Activated effector memory CD4-positive, alpha-beta T cell treated with Interleukin-2 at 50 U/mL for 16 hours (primary cell): Measurements from ENCODE around the gene TINCR.
"Not testable (repeated sequence)": the region's sequence is repeated elsewhere in the genome, so short reads cannot be mapped to it uniquely, and the experiment has no call there.

Source experiments
- DNase-seq: peaks from one replicate; pipeline ENCODE4 v3.0.0-alpha.2; 2020

TINCR gene

GRCh38 chr19:5557691-5558090, 10.1 kb downstream of the TINCR start:
- DNase-seq, result no peak

GRCh38 chr19:5554828-5555227, 12.9 kb downstream of the TINCR start:
- DNase-seq, result no peak

- no peak for DNase-seq
Observed at GRCh38 chr19:5553892-5554291, 13.9 kb downstream of the TINCR start.

- no peak for DNase-seq
Observed at GRCh38 chr19:5547881-5548280, 19.9 kb downstream of the TINCR start.

- DNase-seq, result no peak
Observed at GRCh38 chr19:5545984-5546383, 21.8 kb downstream of the TINCR start.

GRCh38 chr19:5545051-5545450, 22.7 kb downstream of the TINCR start:
- DNase-seq, result no peak

- no peak for DNase-seq
Observed at GRCh38 chr19:5542665-5543064, 25.1 kb downstream of the TINCR start.

- no peak for DNase-seq
Observed at GRCh38 chr19:5541456-5541855, 26.3 kb downstream of the TINCR start.

- no peak for DNase-seq
Observed at GRCh38 chr19:5540208-5540607, 27.5 kb downstream of the TINCR start.

- no peak for DNase-seq
Observed at GRCh38 chr19:5537870-5538269, 29.9 kb downstream of the TINCR start.

GRCh38 chr19:5536982-5537579, 30.7 kb downstream of the TINCR start:
- DNase-seq, result not testable (repeated sequence)

GRCh38 chr19:5536337-5536894, 31.3 kb downstream of the TINCR start:
- no peak for DNase-seq

- no peak for DNase-seq
Observed at GRCh38 chr19:5534787-5535586, 32.8 kb downstream of the TINCR start.

- no peak for DNase-seq
Observed at GRCh38 chr19:5533257-5533656, 34.5 kb downstream of the TINCR start.

GRCh38 chr19:5530701-5531100, 37.1 kb downstream of the TINCR start:
- DNase-seq, result no peak

GRCh38 chr19:5526691-5527090, 41.1 kb downstream of the TINCR start:
- DNase-seq, result no peak

- no peak for DNase-seq
Observed at GRCh38 chr19:5524081-5524480, 43.7 kb downstream of the TINCR start.

- no peak for DNase-seq
Observed at GRCh38 chr19:5522106-5522505, 45.6 kb downstream of the TINCR start.

GRCh38 chr19:5520501-5520900, 47.3 kb downstream of the TINCR start:
- no peak for DNase-seq

- DNase-seq, result no peak
Observed at GRCh38 chr19:5519076-5519475, 48.7 kb downstream of the TINCR start.

GRCh38 chr19:5515737-5516136, 52.0 kb downstream of the TINCR start:
- no peak for DNase-seq

GRCh38 chr19:5514001-5514400, 53.8 kb downstream of the TINCR start:
- DNase-seq, result no peak

GRCh38 chr19:5512715-5513114, 55.0 kb downstream of the TINCR start:
- DNase-seq, result no peak
